Lower lobe of right lung (tissue), 2 donors: ENCODE results near the gene KLHL22. TPM values are rescaled to one million over a fixed set of nuclear protein-coding genes. Genes with fewer than 3 reads are reported as not detected.
A peak's percentile ranks its signal among the peaks of the same experiment; 100 is the strongest.
"Not testable (repeated sequence)": the region's sequence is repeated elsewhere in the genome, so short reads cannot be mapped to it uniquely, and the experiment has no call there.

ENCODE experiments used
- ATAC-seq, 2 donors: fragments of 200-7000 bp; cut with Tn5 transposase; one replicate each; pipeline ENCODE4 v1.9.1; 2020 to 2022; ENCODE audit warnings: mild to moderate bottlenecking in 2 of 2, moderate library complexity in 2 of 2
- DNase-seq: peaks from one replicate; pipeline ENCODE4 v3.0.0-alpha.2; 2020
- H3K27ac ChIP-seq: fragments of 200-600 bp; one replicate; pipeline ENCODE4 v1.8.0; 2022
- H3K27me3 ChIP-seq: fragments of 200-600 bp; one replicate; pipeline ENCODE4 v1.8.0; 2022; ENCODE audit warnings: low read depth
- H3K36me3 ChIP-seq: fragments of 200-600 bp; one replicate; pipeline ENCODE4 v1.8.0; 2022; ENCODE audit warnings: mild to moderate bottlenecking
- H3K4me1 ChIP-seq: fragments of 200-600 bp; one replicate; pipeline ENCODE4 v1.8.0; 2022
- H3K4me3 ChIP-seq: fragments of 200-600 bp; one replicate; pipeline ENCODE4 v1.8.0; 2022; ENCODE audit warnings: mild to moderate bottlenecking
- H3K9me3 ChIP-seq: fragments of 200-600 bp; one replicate; pipeline ENCODE4 v1.8.0; 2022
- intact Hi-C: fragments of 100-400 bp; cut with DNase I; formaldehyde crosslinking; loops from one replicate; pipeline ENCODE4 v1.11.0; 2022
- total RNA-seq: library from RNA; stranded (reverse); fragmentation: NEBNext Ultra II Directional; extraction: Animal tissue kit (Norgen Biotek cat#: 25700); gene quantifications from one replicate; pipeline ENCODE4 v1.2.1, GENCODE V29; 2021
- TF ChIP-seq, protein P1 (sequence below): fragments of 200-600 bp; IDR thresholded peaks from one replicate; pipeline ENCODE4 v1.8.0; 2022; ENCODE audit warnings: antibody characterized with exemption, mild to moderate bottlenecking
- donor health status: DM: no; HTN: yes; CAD: no; lungs with severe emphysema.

The KLHL22 gene
- total RNA-seq, 1 donor from 2014 or later: 24.0 TPM

GRCh38 chr22:20421507-20421874 is 74.1 kb downstream of the KLHL22 start:
- H3K4me3 ChIP-seq: no peak overlapping the region
- peaks cover 6% of the 10 kb centered on the region for H3K36me3 ChIP-seq
- peaks cover 21% of the 10 kb centered on the region for H3K27me3 ChIP-seq
- TF ChIP-seq, protein P1, sequence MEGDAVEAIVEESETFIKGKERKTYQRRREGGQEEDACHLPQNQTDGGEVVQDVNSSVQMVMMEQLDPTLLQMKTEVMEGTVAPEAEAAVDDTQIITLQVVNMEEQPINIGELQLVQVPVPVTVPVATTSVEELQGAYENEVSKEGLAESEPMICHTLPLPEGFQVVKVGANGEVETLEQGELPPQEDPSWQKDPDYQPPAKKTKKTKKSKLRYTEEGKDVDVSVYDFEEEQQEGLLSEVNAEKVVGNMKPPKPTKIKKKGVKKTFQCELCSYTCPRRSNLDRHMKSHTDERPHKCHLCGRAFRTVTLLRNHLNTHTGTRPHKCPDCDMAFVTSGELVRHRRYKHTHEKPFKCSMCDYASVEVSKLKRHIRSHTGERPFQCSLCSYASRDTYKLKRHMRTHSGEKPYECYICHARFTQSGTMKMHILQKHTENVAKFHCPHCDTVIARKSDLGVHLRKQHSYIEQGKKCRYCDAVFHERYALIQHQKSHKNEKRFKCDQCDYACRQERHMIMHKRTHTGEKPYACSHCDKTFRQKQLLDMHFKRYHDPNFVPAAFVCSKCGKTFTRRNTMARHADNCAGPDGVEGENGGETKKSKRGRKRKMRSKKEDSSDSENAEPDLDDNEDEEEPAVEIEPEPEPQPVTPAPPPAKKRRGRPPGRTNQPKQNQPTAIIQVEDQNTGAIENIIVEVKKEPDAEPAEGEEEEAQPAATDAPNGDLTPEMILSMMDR: no peak
- H3K4me1 ChIP-seq: peaks cover 26% of the 10 kb centered on the region
- ATAC-seq (no peak), DNase-seq (peak; percentile 4)
- H3K27ac ChIP-seq: no peak overlapping the region
- no peaks in the 10 kb centered on the region for H3K9me3 ChIP-seq
- intact Hi-C loops: no loop called here

DNA sequence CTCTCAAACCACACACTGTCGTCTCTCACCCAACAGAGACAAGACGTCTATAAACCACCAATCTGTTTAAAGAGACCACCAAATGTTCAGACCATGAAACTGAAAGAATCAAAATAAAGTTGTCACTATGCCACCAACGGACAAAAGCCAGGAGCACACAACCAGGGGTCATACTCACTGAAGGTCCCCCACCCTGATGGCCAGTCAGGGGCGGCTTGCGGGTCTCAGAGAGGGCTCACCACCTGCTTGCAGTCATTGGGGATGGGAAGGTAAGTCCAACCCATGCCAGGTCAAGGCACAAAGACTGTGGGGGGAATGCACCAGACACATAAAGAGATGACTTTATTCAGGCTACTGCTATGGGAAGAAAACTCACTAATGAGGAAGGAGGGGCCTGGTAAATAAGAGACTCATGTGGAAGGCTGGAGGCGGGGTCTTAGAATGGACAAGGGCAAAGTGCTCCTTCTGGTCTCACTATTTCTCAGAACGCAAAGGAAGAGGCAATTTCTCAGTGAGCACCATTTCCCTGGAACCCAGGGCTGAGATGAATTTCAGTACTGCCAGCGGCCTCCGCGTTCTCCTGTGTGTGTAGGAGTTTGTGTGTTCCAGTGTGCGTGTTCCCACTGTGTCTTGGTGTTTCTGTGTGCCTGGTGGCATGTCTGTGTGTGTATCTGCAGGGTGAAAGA is 75.3 kb downstream of the KLHL22 start:
- intact Hi-C loops: no loop called here
- H3K36me3 ChIP-seq: peaks cover 6% of the 10 kb centered on the region
- peaks cover 13% of the 10 kb centered on the region for H3K27me3 ChIP-seq
- H3K4me3 ChIP-seq: no peak overlapping the region
- DNase-seq (peak; percentile 15), ATAC-seq (no peak)
- H3K9me3 ChIP-seq: no peaks in the 10 kb centered on the region
- TF ChIP-seq, protein P1: no peak
- peaks cover 26% of the 10 kb centered on the region for H3K4me1 ChIP-seq
- H3K27ac ChIP-seq: no peak overlapping the region

DNA sequence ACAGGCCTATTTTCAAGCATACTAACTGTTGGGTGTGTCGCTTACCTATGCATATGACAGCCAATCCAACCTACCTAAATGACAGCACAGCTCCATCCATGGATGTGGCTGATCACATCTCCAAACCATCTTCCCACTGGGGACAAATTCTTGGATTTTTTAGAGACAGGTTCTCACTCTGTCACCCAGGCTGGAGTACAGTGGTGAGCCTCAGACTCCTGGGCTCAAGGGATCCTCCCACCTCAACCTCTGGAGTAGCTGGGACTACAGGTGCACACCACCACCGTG is 76.0 kb downstream of the KLHL22 start:
- H3K27me3 ChIP-seq: peaks cover 6% of the 10 kb centered on the region
- H3K4me1 ChIP-seq: peaks cover 20% of the 10 kb centered on the region
- no peak overlapping the region for H3K4me3 ChIP-seq
- intact Hi-C loops: loop anchor here (5.0 kb wide), 1 partner anchor 38 kb away; no protein-coding TSS in a partner anchor
- DNase-seq: no peak
- no peaks in the 10 kb centered on the region for H3K36me3 ChIP-seq
- no peak overlapping the region for H3K27ac ChIP-seq
- TF ChIP-seq, protein P1: no peak
- no peaks in the 10 kb centered on the region for H3K9me3 ChIP-seq
- ATAC-seq: no peak

GRCh38 chr22:20418211-20418788 is 77.3 kb downstream of the KLHL22 start:
- Histone ChIP-seq H3K27me3 (no peaks in the 10 kb centered on the region), H3K36me3 (no peaks in the 10 kb centered on the region), H3K27ac (peak overlapping the region; percentile 39), H3K4me3 (peak overlapping the region; percentile 48), H3K9me3 (no peaks in the 10 kb centered on the region), H3K4me1 (peaks cover 9% of the 10 kb centered on the region)
- DNase-seq (peak; percentile 89), ATAC-seq (peak; percentile 92 to 93)
- intact Hi-C loops: loop anchor here (5.0 kb wide), 1 partner anchor 39 kb away; no protein-coding TSS in a partner anchor
- TF ChIP-seq, protein P1: peak; percentile 92

DNA sequence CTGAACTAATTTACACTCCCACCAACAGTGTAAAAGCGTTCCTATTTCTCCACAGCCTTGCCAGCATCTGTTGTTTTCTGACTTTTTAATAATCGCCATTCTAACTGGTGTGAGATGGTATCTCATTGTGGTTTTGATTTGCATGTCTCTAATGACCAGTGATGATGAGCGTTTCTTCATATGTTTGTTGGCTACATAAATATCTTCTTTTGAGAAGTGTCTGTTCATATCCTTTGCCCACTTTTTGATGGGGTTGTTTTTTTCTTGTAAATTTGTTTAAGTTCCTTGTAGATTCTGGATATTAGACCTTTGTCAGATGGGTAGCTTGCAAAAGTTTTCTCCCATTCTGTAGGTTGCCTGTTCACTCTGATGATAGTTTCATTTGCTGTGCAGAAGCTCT is 79.9 kb downstream of the KLHL22 start:
- intact Hi-C loops: loop anchor here (5.0 kb wide), 1 partner anchor 42 kb away; no protein-coding TSS in a partner anchor
- not testable (repeated sequence) for H3K27me3 ChIP-seq

GRCh38 chr22:20415241-20415640 is 80.4 kb downstream of the KLHL22 start:
- ATAC-seq, DNase-seq: not testable (repeated sequence)
- intact Hi-C loops: loop anchor here (5.0 kb wide), 1 partner anchor 42 kb away; no protein-coding TSS in a partner anchor

More for the DNA sequence above, 79.9 kb downstream of the KLHL22 start:
- H3K4me3 ChIP-seq, H3K36me3 ChIP-seq, H3K9me3 ChIP-seq, H3K27ac ChIP-seq, DNase-seq, H3K4me1 ChIP-seq, ATAC-seq: not testable (repeated sequence)

More at GRCh38 chr22:20415241-20415640, 80.4 kb downstream of the KLHL22 start:
- not testable (repeated sequence) for H3K27me3 ChIP-seq, H3K27ac ChIP-seq, H3K36me3 ChIP-seq, H3K9me3 ChIP-seq, H3K4me3 ChIP-seq, H3K4me1 ChIP-seq
